Neural cell (in vitro differentiated cells): ENCODE measurements around the gene TUBB8.

Experiments used
- EP300 ChIP-seq: fragments of 450-650 bp; conservative IDR thresholded peaks from 2 replicates; pipeline ENCODE4 v1.6.1; 2014; ENCODE audit warnings: antibody characterized with exemption, mild to moderate bottlenecking, moderate library complexity; ENCODE audit not compliant: poor library complexity, severe bottlenecking
- TF ChIP-seq, protein P1 (sequence below): fragments of 450-650 bp; IDR thresholded peaks from 2 replicates; pipeline ENCODE4 v1.5.1; 2014; ENCODE audit warnings: antibody characterized with exemption, mild to moderate bottlenecking, moderate library complexity; ENCODE audit not compliant: poor library complexity, severe bottlenecking

DNA sequence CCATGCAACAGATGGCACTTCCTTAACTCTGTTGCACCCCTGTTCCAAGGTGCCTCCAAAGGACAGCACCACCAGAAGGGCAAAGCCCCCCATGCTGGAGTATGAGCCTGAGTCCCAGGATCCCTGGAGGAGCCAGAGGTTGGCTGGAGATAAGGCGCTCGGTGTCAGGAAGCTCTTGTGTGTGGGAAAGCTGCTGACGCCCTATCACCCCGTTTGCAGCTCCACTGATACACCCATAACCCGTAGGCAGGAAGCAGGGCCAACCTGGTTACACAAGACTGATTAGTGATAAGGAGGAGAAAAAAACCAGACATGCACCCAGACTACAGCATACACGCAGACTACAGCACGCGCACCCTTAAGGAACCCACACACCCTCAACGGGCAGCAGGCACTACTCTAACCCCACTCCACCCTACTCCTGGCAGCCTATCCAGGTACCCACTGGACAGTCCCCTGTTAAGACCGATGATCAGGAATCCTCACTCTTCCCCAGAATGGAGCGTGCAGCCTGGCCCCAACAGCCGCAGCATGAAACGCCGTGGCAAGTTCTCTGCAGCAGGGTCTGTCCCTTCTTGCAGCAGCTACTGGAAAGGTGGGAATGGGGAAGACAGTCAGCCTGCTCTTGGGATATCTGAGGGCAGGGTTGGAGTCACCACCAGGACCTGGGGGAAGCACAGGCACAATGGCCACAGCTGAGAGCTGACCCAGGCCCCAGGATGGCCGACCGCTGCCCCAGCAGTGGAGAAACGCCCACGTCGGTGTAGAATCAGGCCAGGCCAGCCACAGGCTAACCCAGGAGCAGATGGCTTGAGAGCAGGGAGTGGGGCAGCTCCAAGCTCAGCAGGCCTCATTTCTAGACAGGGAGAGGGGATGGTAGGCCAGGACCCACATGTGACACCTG, 38.3 kb upstream of the TUBB8 start:
- TF ChIP-seq, protein P1, sequence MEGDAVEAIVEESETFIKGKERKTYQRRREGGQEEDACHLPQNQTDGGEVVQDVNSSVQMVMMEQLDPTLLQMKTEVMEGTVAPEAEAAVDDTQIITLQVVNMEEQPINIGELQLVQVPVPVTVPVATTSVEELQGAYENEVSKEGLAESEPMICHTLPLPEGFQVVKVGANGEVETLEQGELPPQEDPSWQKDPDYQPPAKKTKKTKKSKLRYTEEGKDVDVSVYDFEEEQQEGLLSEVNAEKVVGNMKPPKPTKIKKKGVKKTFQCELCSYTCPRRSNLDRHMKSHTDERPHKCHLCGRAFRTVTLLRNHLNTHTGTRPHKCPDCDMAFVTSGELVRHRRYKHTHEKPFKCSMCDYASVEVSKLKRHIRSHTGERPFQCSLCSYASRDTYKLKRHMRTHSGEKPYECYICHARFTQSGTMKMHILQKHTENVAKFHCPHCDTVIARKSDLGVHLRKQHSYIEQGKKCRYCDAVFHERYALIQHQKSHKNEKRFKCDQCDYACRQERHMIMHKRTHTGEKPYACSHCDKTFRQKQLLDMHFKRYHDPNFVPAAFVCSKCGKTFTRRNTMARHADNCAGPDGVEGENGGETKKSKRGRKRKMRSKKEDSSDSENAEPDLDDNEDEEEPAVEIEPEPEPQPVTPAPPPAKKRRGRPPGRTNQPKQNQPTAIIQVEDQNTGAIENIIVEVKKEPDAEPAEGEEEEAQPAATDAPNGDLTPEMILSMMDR = no peak
- TF ChIP-seq EP300 = no peak
